SW480 (cell line): ENCODE results near the gene MMP28.
"Not testable (repeated sequence)": the region's sequence is repeated elsewhere in the genome, so short reads cannot be mapped to it uniquely, and the experiment has no call there.

ENCODE experiments used
- DNase-seq: peaks from one replicate; pipeline ENCODE4 v3.0.0-alpha.2; 2016; ENCODE audit warnings: low spot score

The MMP28 gene

GRCh38 chr17:35765756-35766488 lies 29.5 kb downstream of the MMP28 start:
- DNase-seq, result no peak

DNA sequence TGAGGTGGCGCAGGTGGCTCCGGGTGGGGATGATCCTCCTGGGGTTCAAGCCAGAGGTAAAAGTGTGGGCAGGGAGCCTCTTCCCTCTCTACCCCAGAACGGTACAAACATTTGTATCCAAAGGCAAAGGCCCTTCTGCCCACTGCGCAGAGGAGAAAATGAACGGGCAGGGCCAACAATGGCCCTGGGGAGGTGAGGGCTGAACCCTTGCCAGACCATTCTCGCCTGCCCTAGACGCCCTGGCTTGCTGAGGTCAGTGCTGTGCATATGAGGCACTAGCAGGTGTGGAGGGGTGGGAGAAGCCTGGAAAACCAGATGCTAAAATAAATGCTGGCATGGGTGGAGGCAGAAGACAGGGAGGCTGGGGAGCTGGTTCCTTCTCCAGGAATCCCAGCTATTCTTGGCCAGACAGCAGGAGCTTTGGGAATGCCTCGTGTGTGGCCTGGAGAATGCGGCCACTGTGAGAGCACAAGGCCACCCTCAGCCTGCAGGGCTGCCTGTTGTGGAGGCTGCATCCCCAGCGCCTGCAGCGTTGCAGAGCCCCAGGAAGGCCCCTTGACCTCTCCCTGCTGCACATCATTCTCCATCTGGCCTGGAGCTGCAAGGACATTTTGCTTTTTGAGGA lies 30.2 kb downstream of the MMP28 start:
- DNase-seq, result no peak

- DNase-seq, result peak; percentile 90
Observed at GRCh38 chr17:35764123-35764991, 31.1 kb downstream of the MMP28 start.

GRCh38 chr17:35763767-35764122 lies 31.7 kb downstream of the MMP28 start:
- no peak for DNase-seq

DNA sequence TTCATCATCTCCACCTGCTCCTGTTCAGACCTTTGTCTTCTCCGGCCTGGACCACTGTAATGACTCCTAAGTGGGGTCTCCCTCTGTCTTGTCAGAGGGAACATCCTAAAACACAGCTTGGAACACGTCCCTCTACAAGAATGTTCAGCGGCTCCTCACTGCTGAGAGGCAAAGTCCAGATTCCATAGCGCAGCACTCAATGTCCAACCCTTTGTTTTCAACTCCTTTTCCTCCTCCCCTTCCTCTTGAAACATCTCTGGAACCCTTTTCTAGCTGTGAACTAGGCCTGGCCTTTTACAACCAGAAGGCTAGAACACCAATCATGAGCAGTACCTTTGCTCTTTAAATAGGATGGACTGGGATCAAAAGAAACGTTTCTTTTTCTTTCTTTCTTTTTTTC lies 33.8 kb downstream of the MMP28 start:
- DNase-seq, result no peak

DNA sequence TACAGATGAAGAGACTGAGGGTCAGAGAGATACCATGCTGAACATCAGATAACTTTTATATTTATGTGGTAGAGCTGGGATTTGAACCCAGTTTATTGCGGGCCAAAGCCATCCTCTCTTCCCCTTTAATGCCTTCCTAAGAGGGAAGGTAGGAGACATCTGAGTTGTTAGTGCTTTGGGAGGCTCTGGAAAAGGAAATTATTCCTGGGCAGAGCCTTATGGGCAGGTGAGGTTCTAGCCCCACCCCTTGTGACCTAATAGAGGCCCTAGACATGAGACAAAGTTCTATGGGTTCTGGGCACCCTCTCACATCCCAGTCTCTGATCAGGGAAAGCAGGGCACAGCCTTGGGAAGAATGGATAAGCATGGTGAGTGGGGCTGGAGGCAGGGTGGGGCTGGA lies 34.9 kb downstream of the MMP28 start, which contains the start of gene C17orf50:
Gene C17orf50 (plus strand): TSS at position 301 of the 400 bp plus-strand sequence. CDS start 55 bp downstream, at position 356.
- no peak for DNase-seq

DNA sequence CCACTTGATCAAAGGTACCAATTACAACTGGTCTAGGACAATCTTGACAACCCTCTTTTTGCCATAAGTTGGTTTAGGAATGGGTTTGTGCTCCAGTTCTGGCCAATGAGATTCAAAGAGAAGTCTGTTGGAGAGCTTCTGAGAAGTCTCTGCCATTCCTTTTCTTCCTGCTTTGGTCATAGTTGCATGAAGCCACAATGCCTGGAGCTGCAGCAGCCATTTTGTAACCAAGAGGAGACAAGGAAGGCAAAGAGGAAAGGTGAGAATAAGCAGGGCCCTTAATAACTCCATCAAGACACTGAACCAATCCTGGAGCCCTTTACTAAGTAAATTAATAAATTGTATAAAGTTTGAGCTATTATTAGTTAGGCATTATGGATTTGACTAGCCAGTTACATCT lies 38.2 kb downstream of the MMP28 start:
- DNase-seq, result no peak

DNA sequence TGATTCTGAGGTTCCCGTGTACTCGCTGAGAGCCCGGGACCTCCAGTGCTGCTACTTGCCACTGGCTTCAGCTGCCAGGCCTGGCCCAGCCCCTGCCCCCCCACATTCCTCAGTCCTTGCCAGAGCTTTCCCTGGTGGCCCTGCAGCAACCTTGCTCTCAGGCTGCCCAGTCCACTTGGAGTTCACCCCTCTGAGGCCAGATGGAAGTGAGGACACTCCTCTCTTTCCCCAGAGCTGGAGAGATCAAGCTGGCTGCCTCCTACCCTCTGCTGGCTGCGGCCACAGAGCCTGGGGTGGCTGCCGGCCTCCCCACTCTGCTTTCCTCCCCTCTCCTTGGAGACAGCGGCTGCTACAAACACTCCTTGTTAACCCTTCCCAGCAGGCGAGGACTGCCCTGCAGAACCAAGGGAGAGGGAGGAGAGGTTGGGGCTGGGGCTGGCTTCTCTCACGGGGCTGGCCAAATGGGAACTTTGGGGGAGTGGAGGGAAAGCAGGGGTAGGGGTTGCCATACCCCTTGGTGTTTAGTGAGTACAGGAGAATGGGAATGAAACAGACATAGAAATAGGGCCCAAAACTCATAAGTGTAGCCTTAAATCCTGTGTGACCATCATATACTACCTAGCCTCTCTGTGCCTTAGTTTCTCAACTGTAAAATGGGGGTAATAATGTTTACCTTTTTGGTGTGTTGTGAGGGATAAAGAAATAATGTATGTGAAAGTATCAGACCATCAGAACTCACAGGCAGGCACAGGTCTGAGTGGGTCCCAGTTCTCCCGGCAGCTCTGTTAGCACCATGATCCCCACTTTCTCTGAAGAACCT lies 42.3 kb downstream of the MMP28 start, which contains the start of gene GAS2L2:
Gene GAS2L2 (minus strand): TSS at position 295 of the 820 bp plus-strand sequence. CDS start 389 bp downstream, outside the sequence.
- no peak for DNase-seq

GRCh38 chr17:35752471-35752870 lies 43.0 kb downstream of the MMP28 start:
- DNase-seq, result no peak

GRCh38 chr17:35751541-35751940 lies 43.9 kb downstream of the MMP28 start:
- DNase-seq, result not testable (repeated sequence)

- no peak for DNase-seq
Observed at GRCh38 chr17:35750526-35751395, 44.7 kb downstream of the MMP28 start.

DNA sequence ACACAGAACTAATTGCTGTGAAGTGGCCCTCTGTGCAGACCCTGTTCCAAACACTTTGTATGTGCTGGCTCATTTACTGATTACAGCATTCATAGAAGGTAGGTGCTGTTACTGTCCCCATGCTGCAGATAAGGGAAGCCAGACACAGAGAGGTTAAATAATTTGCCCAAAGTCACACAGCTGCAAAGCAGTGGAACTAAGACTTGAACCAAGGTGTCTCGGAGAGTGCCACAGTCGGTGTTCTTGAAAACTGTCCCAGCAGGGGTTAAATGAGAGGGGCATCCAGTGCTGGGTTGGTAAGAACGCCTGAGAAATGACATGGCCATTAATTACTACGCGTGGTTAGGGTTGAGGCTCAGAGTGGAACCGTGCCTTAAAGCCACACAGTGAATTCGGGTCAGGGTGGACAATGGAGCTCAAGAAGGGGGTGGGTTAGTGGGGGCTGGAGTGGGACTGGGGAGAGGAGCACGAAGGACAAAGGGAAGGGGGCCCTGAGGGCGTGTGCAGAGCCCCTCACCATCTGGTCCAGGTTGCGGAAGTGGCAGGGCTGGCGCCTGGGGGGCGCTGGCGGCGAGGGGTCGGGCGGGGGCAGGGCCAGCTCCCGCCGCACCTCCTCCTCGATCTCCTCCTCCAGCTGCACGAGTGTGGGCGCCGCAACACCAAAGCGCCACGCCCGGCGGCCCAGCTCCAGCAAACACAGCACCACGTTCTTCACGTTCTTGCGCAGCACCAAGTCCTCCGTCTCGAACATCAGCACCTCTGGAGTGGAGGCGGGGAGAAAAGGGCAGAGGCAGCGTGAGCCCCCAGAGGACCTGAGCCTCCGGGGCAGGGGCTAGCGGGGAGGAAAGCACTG lies 45.7 kb downstream of the MMP28 start:
- DNase-seq, result peak; percentile 22

GRCh38 chr17:35748979-35749378 lies 46.5 kb downstream of the MMP28 start:
- no peak for DNase-seq

DNA sequence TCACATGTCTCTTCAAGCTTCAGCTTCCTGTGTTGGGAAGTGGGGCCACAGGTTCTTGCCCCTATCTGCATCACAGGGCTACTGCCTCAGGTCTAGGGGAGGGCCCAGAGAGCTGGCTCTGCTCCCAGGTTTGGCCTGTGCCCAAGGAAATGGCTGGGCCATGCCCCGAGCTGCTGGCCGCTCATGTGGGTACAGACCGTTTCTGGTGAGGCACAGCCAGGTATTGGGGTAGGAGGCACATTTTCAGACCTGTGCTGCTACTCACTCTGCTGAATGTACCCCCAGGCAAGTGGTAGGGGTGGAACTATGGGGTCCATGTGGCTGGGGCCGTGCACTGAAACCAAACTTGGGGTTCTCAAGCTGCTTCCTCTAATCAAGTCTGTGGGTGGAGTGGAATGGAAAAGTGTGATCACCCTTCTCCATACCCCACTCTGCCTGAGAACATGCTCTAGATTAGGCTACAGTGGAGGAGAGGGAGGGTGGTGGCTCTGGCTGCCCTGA lies 47.0 kb downstream of the MMP28 start:
- DNase-seq, result no peak

- peak; percentile 68 for DNase-seq
Observed at GRCh38 chr17:35747540-35748017, 47.9 kb downstream of the MMP28 start.

- no peak for DNase-seq
Observed at GRCh38 chr17:35745749-35746320, 49.6 kb downstream of the MMP28 start.

DNA sequence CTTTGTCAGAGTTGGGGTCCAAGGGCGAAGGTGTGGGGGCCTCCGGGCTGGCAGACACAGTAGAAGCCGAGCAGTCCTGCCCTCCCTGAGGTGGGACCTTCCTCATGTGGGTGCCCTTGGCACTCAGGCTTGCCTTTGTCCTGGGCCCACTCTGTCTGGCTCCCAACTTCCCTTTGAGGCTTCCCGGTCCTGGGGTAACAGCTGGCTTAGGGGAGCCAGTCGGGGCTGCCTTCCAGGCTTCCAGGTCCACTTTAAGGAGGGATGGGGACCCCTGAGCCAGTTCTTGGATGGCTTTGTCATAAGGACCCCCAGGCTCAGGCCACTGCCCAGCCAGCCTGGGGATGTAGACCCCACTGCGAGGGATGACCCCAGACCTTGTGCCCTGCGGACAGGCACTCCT lies 50.2 kb downstream of the MMP28 start:
- no peak for DNase-seq

- DNase-seq, result no peak
Observed at GRCh38 chr17:35744830-35745229, 50.6 kb downstream of the MMP28 start.
